ENCODE measurements around the gene PLCG2.
"Not testable (repeated sequence)": the region's sequence is repeated elsewhere in the genome, so short reads cannot be mapped to it uniquely, and the experiment has no call there.

PLCG2 gene

DNA sequence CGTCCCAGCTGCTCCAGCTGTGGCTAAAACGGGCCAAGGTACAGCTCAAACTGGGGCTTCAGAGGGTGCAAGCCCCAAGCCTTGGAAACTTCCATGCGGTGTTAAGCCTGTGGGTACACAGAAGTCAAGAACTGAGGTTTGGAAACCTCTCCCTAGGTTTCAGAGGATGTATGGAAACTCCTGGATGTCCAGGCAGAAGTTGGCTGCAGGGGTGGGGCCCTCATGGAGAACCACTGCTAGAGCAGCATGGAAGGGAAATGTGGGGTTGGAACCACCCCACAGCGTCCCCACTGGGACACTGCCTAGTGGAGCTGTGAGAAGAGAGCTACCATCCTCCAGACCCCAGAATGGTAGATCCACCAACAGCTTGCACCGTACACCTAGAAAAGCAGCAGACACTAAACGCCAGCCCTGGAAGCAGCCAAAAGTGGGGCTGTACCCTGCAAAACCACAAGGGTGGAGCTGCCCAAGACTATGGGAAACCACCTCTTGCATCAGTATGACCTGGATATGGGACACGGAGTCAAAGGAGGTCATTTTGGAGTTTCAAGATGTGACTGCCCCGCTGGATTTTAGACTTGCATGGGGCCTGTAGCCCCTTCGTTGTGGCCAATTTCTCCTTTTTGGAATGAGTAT is 230.0 kb downstream of the PLCG2 start:
- no peak for DNase-seq

GRCh38 chr16:82009789-82010188 is 230.7 kb downstream of the PLCG2 start:
- not testable (repeated sequence) for DNase-seq

DNA sequence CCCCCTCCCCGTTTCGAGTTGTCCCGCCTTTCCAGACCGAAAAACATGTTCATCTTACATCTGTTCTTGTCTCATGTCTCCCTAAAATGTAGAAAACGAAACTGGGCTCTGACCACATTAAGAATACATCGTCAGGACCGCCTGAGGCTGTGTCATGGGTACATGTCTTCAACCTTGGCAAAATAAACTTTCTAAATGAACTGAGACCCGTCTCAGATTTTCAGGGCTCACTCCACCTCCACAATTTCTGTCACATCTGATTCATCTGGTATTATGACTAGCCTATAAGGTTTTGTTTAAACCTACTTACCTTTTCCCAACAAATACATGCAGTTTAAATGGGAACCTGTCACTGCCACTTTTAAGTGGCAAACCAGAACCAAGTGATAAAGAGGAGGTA is 231.6 kb downstream of the PLCG2 start:
- DNase-seq, result no peak

- DNase-seq, result no peak
Observed at GRCh38 chr16:82011199-82011641, 232.1 kb downstream of the PLCG2 start, which contains the start of gene SDR42E1. Gene SDR42E1 (minus strand): TSS chr16:82011470. CDS start chr16:82000858, 10,612 bp downstream.

All from NCI-H1048 (cell line).